Epithelial cell of esophagus (primary cell): ENCODE data around the gene VN1R4.
"Not testable (repeated sequence)": the region's sequence is repeated elsewhere in the genome, so short reads cannot be mapped to it uniquely, and the experiment has no call there.

ENCODE experiments used
- DNase-seq: peaks from one replicate; pipeline ENCODE4 v3.0.0; 2010; ENCODE audit warnings: low read depth
- H3K4me3 ChIP-seq: 2 replicates; pipeline ENCODE4 v1.5.1; 2011; ENCODE audit warnings: mild to moderate bottlenecking, low read length, control low read depth
- CTCF ChIP-seq: IDR thresholded peaks from 2 replicates; pipeline ENCODE4 v1.5.1; 2011; ENCODE audit warnings: low read depth, mild to moderate bottlenecking, low read length, control low read depth, inconsistent platforms; ENCODE audit not compliant: insufficient read depth; ENCODE audit errors: missing control alignments

VN1R4 gene

GRCh38 chr19:53267623-53268022 is at the start of gene VN1R4:
Gene VN1R4 (minus strand): TSS chr19:53267723. CDS start chr19:53267665, 58 bp downstream.
- DNase-seq, H3K4me3 ChIP-seq: not testable (repeated sequence)

- no peak overlapping the region for H3K4me3 ChIP-seq
- no peak for DNase-seq
Observed at GRCh38 chr19:53311897-53312296, 44.4 kb upstream of the VN1R4 start.

GRCh38 chr19:53311044-53311443 is 43.5 kb upstream of the VN1R4 start:
- no peak for DNase-seq
- no peak overlapping the region for H3K4me3 ChIP-seq
- TF ChIP-seq CTCF = no peak

More at GRCh38 chr19:53311897-53312296, 44.4 kb upstream of the VN1R4 start:
- TF ChIP-seq CTCF = no peak

GRCh38 chr19:53308339-53308811 is 40.9 kb upstream of the VN1R4 start:
- no peak overlapping the region for H3K4me3 ChIP-seq

GRCh38 chr19:53301341-53301740 is 33.8 kb upstream of the VN1R4 start:
- DNase-seq, H3K4me3 ChIP-seq: not testable (repeated sequence)

More at GRCh38 chr19:53308339-53308811, 40.9 kb upstream of the VN1R4 start:
- no peak for TF ChIP-seq CTCF
- DNase-seq = peak; percentile 5

- no peak for TF ChIP-seq CTCF
- no peak overlapping the region for H3K4me3 ChIP-seq
- no peak for DNase-seq
Observed at GRCh38 chr19:53294786-53295441, 27.4 kb upstream of the VN1R4 start.

GRCh38 chr19:53290758-53291549 is 23.4 kb upstream of the VN1R4 start:
- no peak for DNase-seq
- no peak for TF ChIP-seq CTCF
- no peak overlapping the region for H3K4me3 ChIP-seq

GRCh38 chr19:53285087-53285486 is 17.6 kb upstream of the VN1R4 start:
- no peak for TF ChIP-seq CTCF
- no peak for DNase-seq
- no peak overlapping the region for H3K4me3 ChIP-seq

GRCh38 chr19:53281947-53282346 is 14.4 kb upstream of the VN1R4 start:
- not testable (repeated sequence) for DNase-seq, H3K4me3 ChIP-seq
